Measurements from ENCODE around the gene CDKN2C.
"Not testable (repeated sequence)": the region's sequence is repeated elsewhere in the genome, so short reads cannot be mapped to it uniquely, and the experiment has no call there.

DNA sequence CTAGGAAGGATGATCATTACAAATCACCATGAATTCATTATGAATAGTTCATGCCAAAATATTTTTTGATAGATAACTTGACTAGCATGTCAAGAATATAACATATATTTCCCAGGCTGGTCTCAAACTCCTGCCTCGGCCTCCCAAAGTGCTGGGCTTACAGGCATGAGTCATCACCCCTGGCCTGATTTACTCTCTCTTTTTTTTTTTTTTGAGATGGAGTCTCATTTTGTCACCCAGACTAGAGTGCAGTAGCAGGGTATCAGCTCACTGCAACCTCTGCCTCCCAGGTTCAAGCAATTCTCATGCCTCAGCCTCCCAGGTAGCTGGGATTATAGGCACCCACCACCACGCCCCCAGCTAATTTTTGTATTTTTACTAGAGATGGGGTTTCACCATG is 34.8 kb upstream of the CDKN2C start:
- TF ChIP-seq, protein P1, sequence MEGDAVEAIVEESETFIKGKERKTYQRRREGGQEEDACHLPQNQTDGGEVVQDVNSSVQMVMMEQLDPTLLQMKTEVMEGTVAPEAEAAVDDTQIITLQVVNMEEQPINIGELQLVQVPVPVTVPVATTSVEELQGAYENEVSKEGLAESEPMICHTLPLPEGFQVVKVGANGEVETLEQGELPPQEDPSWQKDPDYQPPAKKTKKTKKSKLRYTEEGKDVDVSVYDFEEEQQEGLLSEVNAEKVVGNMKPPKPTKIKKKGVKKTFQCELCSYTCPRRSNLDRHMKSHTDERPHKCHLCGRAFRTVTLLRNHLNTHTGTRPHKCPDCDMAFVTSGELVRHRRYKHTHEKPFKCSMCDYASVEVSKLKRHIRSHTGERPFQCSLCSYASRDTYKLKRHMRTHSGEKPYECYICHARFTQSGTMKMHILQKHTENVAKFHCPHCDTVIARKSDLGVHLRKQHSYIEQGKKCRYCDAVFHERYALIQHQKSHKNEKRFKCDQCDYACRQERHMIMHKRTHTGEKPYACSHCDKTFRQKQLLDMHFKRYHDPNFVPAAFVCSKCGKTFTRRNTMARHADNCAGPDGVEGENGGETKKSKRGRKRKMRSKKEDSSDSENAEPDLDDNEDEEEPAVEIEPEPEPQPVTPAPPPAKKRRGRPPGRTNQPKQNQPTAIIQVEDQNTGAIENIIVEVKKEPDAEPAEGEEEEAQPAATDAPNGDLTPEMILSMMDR (conservative IDR thresholded peaks at IDR 0.05; ENCODE audit: low read depth, low read length): not testable (repeated sequence)
- not testable (repeated sequence) for TF ChIP-seq EZH2 (IDR thresholded peaks at IDR 0.05; ENCODE audit: low read length, unreplicated experiment)
